Epithelial cell of esophagus (primary cell): ENCODE measurements around the gene ZNF595.
A peak's percentile ranks its signal among the peaks of the same experiment; 100 is the strongest.
"Not testable (repeated sequence)": the region's sequence is repeated elsewhere in the genome, so short reads cannot be mapped to it uniquely, and the experiment has no call there.

Experiments
- DNase-seq: peaks from one replicate; pipeline ENCODE4 v3.0.0; 2010; ENCODE audit warnings: low read depth
- H3K4me3 ChIP-seq: 2 replicates; pipeline ENCODE4 v1.5.1; 2011; ENCODE audit warnings: mild to moderate bottlenecking, low read length, control low read depth

Gene ZNF595

DNA sequence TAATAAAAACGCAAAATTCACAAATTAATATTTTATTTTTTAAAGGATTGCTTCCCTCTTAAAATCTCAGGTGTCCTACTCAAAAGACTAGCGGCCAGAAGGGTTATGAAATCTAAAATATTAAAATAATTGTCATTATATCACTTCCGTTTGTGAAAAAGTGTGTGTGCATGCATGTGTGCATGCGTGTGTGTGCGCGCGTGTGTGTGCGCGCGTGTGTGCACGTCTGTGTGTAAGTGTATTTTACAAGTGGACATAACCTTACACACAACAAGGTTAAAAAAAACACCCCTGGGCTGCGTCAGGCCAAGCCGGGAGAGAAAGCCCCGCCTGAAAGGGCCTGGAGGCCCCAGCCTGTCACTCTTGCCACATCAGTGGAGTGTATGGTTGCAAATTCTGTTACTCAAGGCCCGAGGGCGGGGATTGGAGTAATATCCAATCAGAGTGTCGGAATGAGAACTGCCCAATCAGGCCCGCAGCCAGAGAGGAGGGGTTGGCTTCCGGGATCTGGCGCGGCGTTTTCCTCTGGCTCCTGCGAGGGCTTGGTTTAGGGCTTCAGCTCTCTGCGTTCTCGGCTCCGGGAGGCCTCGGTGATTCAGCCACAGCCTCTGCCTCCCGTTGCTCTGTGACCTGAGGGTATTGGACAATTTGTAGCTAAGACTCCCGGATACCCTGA, at the start of gene ZNF595:
Gene ZNF595, plus strand, starts transcription at position 518 of the 676 bp plus-strand sequence. CDS start 168 bp downstream, outside the sequence.
- peak within 1 kb of the TSS; percentile 22 for H3K4me3 ChIP-seq
- DNase-seq = not testable (repeated sequence)

DNA sequence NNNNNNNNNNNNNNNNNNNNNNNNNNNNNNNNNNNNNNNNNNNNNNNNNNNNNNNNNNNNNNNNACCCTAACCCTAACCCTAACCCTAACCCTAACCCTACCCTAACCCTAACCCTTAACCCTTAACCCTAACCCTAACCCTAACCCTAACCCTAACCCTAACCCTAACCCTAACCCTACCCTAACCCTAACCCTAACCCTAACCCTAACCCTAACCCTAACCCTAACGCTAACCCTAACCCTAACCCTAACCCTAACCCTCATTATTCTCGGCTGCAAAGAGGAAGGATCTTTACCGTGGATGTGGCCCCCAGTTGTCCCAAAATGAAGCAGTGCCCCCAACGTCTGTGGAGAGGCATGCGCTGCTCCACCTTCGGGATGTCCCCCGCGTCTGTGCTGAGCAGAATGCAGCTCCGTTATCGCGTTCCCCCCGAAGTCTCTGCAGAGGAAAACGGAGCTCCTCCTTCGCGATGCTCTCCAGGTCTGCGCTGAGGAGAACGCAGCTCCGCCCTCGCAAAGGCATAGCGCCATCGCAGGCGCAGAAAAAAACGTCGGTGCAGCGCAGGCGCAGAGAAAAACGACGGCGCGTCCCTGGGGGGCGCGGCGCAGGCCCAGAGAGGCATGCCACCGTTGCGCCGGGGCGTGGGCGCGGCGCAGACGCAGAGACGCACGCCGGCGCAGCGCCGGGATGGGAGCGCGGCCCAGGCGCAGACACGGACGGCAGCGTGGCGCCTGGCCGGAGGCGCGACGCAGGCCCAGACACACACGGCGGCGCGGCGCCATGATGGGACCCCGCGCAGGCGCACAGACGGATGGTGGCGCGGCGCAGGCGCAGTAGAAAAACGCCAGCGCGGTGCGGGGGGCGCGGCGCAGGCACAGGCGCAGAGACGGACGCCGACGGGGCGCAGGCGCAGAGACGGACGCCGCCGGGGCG, 42.9 kb upstream of the ZNF595 start:
- peak; percentile 5 for DNase-seq
- H3K4me3 ChIP-seq = not testable (repeated sequence)

DNA sequence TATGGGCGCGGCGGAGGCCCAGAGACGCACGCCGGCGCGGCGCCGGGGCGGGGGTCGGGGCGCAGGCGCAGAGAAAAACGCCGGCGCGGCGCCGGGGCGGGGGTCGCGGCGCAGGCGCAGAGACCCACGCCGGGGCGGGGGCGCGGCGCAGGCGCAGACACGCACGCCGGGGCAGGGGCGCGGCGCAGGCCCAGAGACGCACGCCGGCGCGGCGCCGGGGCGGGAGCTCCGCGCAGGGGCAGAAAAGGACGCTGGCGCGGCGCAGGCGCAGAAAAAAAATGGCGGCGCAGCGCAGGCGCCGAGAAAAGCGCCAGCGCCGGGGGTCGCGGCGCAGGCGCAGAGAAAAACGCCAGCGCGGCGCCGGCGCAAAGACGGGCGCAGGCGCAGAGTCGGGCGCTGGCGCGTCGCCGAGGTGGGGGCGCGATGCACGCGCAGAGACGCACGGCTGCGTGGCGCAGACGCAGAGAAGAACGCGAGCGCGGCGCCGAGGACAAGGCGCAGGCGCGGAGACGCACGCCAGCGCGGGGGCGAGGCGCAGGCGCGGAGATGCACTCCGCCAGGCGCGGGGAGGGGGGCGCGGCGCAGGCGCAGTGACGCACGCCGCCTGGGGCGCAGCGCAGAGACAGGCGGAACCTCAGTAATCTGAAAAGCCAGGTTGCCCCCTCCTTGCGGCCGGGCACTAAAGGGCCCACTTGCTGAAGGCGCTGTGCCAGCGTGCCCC, 41.9 kb upstream of the ZNF595 start:
- not testable (repeated sequence) for DNase-seq, H3K4me3 ChIP-seq

DNA sequence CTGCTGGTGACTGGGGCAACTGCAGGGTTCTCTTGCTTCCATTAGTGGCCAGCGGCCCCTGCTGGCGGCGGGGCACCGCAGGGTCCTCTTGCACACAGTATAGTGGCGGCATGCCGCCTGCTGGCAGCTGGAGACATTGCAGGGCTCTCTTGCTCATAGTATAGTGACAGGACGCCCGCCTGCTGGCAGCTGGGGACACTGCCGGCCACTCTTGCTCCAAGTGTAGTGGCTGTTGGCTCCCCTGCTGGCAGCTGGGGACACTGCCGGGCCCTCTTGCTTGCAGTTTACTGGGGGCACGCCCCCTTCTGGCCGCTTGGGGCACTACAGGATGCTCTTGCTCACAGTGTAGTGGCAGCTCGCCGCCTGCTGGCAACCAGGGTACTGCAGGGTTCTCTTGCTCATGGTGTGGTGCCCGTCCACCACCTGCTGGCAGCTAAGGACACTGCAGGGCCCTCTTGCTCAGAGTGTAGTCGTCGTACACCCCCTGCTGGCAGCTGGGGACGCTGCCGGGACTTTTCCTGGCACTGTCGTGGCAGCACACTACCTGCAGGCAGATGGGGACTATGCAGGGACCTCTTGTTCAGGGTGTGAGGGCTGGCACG, 41.2 kb upstream of the ZNF595 start:
- not testable (repeated sequence) for H3K4me3 ChIP-seq, DNase-seq

DNA sequence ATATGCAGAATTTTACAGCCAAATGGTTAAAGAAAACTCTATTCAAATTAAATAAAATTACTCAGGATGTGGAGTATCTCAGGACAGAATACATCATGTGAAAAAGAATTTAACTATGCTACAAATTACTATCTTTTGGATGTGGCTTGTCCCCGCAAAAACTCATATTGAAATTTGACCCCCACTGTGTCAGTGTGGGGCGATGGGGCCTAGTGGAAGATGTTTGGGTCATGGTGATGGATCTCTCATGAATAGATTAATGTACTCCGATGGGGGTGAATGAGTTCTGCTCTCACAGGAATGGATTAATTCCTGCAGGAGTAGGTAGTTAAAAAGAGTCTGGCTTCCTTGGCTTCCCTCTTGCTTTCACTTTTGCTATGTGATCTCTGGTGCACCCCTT, 35.0 kb upstream of the ZNF595 start:
- not testable (repeated sequence) for DNase-seq, H3K4me3 ChIP-seq

DNA sequence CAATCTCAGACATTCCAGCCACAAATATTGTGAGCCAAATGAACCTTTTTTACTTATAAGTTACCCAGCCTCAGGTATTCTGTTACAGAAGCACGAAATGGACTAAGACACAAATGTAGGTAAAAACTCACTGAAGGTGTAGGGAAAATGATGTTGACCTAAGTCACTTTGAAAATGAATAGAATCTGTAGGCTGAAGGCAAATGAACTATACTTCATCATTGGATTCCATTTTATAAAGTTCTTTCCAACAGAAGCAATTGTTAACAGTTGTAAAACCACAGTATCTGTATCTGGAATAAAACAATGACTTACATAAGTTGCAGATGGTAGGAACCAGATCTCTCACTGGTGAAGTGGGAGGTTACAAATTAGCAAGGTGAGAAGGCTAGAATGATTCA, 34.5 kb upstream of the ZNF595 start:
- DNase-seq, H3K4me3 ChIP-seq: not testable (repeated sequence)

DNA sequence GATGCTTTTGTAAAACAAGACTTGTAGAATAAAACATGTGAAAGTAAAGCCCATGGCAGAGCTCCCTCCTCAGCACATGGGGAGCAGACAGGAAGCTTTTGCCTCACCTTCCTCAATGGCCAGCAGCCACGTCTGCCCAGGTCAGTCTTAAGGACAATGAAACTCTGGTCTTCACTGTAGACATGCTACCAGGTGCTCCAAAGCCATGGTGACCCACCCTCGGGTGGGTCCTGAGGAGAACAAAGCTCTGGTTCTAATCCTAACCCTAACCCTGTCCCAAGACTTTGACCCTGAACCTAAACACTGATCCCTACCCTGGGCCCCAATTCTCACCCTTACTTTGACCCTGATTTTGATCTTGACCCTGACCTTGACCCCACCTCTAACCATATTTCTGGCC, 30.2 kb upstream of the ZNF595 start:
- H3K4me3 ChIP-seq, DNase-seq: not testable (repeated sequence)

DNA sequence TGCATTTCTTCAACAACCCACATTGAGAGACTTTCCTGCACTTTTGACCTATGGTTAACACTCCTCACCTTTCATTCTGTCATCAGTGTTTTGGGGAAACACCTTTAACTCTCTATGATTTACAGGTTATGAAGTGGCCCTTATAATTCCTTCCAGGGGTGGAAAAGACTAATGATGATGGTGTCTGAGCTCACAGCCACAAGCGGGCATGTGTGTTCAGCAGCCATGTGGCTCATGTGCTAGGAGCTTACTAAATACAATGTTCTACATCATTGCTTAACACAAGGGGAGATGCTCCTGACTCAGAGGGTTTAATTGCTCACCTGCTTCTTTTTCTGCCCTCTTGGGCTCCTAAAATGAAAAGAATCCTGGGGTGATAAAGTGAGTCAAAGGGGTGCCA, 28.8 kb upstream of the ZNF595 start:
- not testable (repeated sequence) for H3K4me3 ChIP-seq, DNase-seq

DNA sequence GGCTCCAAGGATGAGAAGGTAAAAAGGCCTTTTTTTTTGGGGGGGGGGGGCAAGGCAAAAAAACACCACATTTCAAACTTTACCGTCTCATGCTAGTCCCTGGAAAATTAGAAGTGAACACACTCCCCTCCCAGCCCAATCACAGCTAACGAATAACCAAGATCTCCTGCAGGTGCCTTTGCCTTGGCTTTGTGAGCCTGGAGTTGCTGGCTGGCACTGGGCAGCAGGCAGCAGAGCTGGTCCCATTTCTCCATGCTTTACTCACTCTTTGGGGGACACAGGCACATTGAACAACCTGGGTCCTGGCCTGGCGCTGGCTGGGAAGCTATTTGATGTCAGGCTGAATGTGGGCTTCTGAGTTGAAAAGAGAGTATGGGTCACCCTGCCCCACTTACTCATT, 25.6 kb upstream of the ZNF595 start:
- not testable (repeated sequence) for H3K4me3 ChIP-seq, DNase-seq

DNA sequence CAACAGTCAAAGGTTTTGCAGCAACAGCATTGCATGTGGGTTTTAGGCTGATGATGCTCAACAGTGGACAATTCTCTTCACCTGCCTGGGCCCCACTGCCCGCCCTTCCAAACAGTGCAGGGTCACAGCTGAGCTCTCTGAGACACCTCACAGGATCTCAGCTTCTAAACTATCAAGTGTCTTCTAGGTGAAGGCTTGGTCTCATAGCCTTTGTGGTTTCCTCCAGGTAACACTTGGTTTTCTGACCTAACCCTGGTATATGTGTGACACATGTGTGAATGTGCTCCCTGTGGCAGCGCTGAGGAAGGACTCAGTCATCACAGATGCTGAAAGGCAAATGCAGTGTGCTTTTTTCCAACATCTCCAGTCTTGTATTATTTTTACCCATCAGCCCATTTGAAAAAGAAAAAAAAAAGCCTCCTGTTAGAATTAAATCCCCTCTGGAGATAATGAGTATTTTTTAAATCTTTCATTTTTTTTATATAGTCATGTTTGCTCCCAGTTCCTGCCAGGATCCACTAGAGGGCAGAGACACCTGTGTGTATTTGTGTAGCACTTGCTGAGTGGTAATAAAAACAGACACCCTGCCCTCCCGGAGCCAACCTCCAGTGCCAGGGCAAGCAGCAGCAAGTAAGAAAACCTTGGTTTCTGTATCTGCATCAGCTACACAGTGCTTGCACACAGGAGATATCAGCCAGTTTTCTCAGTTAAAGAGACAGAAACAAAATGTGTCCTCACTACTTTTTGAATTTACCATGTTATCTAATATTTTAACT, 24.2 kb upstream of the ZNF595 start:
- not testable (repeated sequence) for H3K4me3 ChIP-seq, DNase-seq

DNA sequence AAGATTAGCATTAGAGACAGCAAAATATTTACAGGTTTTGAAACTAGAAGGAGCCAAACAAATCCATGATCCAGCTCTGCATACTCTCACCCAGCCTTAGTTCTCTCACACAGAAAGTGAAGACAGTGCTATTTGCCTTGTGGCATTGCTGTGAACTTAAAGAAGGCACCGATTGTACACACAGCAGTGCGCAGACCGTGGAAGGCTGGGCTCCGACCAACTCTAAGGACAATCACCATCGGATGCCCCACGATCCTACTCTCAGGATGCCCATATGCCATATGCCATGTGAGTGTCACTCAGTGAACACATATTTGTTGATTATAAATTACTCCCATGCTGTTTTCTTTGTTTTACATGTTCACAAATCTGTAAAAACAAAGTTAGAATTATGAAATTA, 19.8 kb upstream of the ZNF595 start:
- not testable (repeated sequence) for DNase-seq, H3K4me3 ChIP-seq

DNA sequence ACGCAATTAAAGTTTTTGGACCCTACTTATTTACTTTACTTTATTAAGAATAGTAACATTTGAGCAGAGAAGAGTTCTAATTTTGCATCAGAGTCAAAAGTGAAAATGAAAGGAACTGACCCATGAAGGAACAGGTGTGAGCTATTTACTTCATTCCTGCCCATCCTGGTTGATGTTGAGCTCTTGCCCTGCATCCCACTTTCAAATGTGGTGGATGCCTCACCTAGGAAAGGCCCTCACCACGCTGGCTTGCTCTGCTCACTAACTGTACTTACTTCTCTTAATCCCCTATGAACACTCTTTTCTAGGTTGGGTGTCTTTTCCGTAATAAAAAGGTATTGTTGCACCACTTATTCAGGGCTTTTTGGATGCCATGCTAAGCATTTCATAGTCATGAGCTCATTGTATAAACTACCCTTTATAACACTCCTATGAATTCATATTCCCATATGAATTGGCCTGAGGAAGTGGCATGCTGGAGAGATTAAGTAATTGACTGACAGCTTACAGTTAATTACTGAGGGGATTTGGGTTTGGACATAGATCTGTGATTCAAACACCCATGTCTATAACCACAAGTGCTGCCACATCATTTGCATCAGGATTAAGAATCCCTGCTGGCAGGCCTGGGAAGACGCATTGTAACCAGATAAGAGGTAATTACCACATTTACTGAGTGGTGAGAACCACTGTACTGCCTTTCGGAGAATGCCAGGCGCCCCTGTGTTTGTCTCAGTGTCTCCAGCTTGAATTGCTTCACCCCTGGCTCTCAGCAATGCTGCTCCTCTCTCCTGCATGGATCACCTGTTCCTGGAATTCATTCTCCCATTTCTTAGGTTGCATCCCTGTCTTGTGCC, 16.3 kb upstream of the ZNF595 start:
- DNase-seq, H3K4me3 ChIP-seq: not testable (repeated sequence)

DNA sequence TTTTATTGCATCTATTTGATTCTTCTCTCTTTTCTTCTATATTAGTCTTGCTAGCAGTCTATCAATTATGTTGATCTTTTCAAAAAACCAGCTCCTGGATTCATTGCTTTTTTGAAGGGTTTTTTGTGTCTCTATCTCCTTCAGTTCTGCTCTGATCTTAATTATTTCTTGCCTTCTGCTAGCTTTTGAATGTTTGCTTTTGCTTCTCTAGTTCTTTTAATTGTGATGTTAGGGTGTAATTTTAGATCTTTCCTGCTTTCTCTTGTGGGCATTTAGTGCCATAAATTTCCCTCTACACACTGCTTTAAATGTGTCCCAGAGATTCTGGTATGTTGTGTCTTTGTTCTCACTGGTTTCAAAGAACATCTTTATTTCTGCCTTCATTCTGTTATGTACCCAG, 14.9 kb upstream of the ZNF595 start:
- DNase-seq, H3K4me3 ChIP-seq: not testable (repeated sequence)

DNA sequence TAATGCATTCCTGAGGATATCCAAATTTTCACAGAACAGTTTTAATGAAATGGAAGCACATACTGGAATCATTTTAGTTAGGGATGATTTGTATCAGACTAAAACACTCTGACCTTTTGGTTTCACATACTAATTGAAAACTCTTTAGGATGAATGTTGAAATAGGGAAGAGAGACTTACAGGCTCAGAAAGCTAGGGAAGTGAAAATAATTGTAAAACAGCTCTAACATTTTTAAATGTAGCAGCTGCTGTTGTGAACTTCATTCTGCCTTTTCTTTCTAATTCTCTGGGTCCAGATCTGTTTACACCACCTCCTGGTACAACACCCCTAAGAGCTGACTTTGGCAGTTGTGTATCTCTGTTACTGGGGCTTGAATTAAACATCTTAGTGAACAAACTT, 9.7 kb upstream of the ZNF595 start:
- not testable (repeated sequence) for H3K4me3 ChIP-seq, DNase-seq

DNA sequence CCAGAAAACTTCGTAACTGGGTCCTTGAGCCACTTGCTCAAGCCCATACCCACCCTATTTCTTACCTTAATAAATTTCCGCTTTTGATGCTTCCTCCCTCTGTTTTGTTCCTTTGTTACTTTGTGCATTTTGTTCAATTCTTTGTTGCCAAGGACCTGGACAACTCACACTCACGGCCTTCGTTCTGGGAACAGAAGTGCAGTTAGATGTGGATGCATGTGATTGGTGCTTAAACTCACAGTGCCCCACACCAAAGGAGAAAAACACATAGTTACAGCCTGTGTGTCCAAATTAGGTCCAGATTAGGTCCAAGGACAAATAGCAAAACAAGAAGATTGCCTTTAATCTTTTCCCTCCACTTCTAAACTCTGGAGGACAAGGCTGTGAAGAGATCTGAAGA, 1.9 kb upstream of the ZNF595 start:
- DNase-seq, H3K4me3 ChIP-seq: not testable (repeated sequence)

DNA sequence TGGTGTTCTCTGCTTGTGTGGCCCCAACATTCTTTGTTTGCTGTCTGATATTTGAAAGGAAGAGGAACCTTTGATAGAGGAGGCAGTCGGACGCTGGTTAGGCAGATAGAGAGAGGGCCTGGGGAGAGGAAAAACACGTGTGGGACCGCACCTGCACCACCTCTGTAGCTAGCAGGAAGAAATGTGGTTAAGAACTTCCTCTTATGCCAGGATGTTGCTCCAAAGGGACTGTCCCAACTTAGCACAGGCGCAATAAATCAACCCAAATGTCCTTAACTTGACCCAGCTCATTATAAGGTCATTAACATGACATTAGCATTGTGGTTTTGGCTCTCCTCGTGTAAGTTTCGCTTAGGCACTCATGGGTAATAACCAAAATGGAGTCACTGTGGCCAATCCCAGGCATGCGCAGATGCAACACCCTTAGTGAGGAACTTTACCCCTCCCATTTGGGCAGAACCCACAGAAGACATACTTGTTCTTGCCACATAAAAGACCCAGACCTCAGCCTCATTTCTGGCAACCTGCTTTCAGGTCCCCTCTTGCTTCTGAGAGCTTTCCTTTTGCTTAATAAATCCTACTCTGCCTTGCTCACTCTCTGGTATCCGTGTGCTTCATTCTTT, 1.4 kb upstream of the ZNF595 start:
- not testable (repeated sequence) for H3K4me3 ChIP-seq, DNase-seq

DNA sequence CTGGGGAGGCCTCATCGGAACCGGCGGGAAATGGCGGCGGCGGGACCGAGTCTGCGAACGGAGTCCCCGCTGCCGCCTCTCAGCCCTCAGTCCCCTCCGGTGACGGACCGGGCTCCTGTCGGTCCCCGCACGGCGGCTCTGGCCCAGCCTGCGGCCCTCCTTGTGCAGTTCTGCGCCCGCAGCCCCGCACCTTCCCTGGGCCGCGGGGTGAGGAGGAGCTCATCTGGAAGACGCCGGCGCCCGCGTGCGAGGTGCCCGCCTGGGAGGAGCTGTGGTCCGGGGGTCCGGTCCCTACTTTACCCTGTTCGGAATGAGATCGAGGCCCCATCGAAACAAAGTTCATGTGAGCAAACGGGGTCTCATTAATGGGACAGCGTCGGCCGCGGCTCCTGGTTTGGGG, 400 bp downstream of the ZNF595 start:
- not testable (repeated sequence) for H3K4me3 ChIP-seq, DNase-seq
